C4-2B (cell line): ENCODE measurements around the gene PTPRB.

ENCODE experiments used
- H3K27ac ChIP-seq: fragments of 450-650 bp; 2 replicates; pipeline ENCODE4 v1.5.1; 2017
- CTCF ChIP-seq: fragments of 450-650 bp; conservative IDR thresholded peaks from 2 replicates; pipeline ENCODE4 v1.5.1; 2017; ENCODE audit warnings: mild to moderate bottlenecking
- ZFX ChIP-seq: fragments of 450-650 bp; IDR thresholded peaks from 2 replicates; pipeline ENCODE4 v1.6.1; 2017

The PTPRB gene

GRCh38 chr12:70540996-70541395, 96.2 kb downstream of the PTPRB start:
- TF ChIP-seq CTCF (no peak), ZFX (no peak)
- H3K27ac ChIP-seq = no peak overlapping the region

DNA sequence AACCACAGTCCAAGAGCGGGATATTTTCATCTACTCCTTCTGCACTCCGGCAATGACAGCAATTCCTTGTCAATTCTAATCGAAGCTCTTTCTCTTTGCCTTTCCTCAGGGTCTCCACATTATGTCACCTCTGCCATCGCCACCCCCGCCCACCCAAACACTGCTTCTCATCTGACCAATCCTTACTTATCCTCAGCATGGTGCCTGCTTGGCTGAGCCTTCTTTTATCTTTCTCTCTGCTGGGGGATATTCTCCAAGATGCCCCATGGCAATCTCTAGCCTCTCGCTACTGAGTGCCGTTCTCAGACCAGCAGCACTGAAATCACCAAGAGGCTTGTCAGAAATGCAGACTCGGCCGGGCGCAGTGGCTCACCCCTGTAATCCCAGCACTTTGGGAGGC, 100.6 kb downstream of the PTPRB start:
- no peak overlapping the region for H3K27ac ChIP-seq
- TF ChIP-seq CTCF (no peak), ZFX (no peak)

GRCh38 chr12:70535896-70536374, 101.3 kb downstream of the PTPRB start:
- no peak for TF ChIP-seq ZFX
- TF ChIP-seq CTCF = no peak
- no peak overlapping the region for H3K27ac ChIP-seq

DNA sequence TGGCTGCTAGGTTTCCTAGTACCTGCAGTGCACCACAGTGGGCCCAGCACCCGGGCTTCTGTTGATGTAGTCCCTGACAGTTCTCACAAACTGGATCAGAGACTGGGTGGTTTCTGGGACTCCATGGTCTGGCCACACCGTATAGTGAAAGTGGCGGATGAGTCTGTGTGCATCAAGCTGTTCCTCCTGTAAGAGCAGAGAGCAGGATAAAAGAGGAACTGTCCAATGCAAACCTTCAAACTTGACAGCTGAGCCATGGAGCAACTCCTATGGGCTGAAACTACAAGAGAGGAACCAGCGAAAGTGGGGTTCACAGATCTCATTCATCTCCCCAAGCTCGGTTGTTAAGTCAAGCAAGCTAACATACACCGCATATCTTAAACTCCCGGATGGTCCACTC, 102.8 kb downstream of the PTPRB start:
- TF ChIP-seq ZFX (no peak), CTCF (no peak)
- H3K27ac ChIP-seq = no peak overlapping the region

GRCh38 chr12:70529647-70530046, 107.6 kb downstream of the PTPRB start:
- H3K27ac ChIP-seq = no peak overlapping the region
- TF ChIP-seq CTCF = no peak

- no peak for TF ChIP-seq ZFX
- TF ChIP-seq CTCF = no peak
- no peak overlapping the region for H3K27ac ChIP-seq
Measured at GRCh38 chr12:70520847-70521246, 116.4 kb downstream of the PTPRB start.

DNA sequence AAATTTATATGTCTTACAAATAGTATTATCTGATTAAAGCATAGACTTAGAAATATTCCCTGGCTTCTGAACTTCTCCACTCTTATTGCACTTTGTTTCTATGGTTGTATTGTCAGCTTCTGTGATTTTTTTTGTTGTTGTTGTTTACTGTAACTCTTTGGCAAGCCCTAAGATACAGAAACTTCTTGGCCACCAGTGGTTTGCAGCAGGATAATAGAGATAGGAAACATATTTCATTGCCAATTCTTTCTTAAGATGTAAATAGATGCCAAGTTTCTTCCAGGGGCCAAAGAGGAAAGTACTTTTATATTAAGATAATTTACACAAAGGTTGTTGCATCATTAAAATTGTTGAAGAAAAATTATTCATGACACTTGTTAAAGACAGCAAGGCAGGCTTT, 123.8 kb downstream of the PTPRB start:
- H3K27ac ChIP-seq = no peak overlapping the region

More for the DNA sequence above, 123.8 kb downstream of the PTPRB start:
- TF ChIP-seq ZFX = no peak
- no peak for TF ChIP-seq CTCF
